Cardiac fibroblast (primary cell): ENCODE data around the gene SGPP1.

Experiments
- DNase-seq, 2 donors: peaks; one replicate each; pipeline versions ENCODE4 v3.0.0 to v3.0.0-alpha.2; 2010; ENCODE audit warnings: low read depth in 2 of 2
- H3K4me3 ChIP-seq, 2 donors: replicated peaks in 1 of 2; 1 replicate in 1 of 2; 2 replicates in 1 of 2; pipeline ENCODE4 v1.5.1; 2011; ENCODE audit warnings: low read depth in 2 of 2, low read length in 2 of 2, mild to moderate bottlenecking in 2 of 2, moderate library complexity in 1 of 2
- TF ChIP-seq, protein P1 (sequence below): IDR thresholded peaks from one replicate; pipeline ENCODE4 v1.5.1; 2011; ENCODE audit warnings: low read depth, mild to moderate bottlenecking, low read length, inconsistent platforms

Gene SGPP1

GRCh38 chr14:63673886-63674497 lies 53.9 kb downstream of the SGPP1 start:
- TF ChIP-seq, protein P1, sequence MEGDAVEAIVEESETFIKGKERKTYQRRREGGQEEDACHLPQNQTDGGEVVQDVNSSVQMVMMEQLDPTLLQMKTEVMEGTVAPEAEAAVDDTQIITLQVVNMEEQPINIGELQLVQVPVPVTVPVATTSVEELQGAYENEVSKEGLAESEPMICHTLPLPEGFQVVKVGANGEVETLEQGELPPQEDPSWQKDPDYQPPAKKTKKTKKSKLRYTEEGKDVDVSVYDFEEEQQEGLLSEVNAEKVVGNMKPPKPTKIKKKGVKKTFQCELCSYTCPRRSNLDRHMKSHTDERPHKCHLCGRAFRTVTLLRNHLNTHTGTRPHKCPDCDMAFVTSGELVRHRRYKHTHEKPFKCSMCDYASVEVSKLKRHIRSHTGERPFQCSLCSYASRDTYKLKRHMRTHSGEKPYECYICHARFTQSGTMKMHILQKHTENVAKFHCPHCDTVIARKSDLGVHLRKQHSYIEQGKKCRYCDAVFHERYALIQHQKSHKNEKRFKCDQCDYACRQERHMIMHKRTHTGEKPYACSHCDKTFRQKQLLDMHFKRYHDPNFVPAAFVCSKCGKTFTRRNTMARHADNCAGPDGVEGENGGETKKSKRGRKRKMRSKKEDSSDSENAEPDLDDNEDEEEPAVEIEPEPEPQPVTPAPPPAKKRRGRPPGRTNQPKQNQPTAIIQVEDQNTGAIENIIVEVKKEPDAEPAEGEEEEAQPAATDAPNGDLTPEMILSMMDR: no peak
- no peak overlapping the region for H3K4me3 ChIP-seq
- DNase-seq: no peak

DNA sequence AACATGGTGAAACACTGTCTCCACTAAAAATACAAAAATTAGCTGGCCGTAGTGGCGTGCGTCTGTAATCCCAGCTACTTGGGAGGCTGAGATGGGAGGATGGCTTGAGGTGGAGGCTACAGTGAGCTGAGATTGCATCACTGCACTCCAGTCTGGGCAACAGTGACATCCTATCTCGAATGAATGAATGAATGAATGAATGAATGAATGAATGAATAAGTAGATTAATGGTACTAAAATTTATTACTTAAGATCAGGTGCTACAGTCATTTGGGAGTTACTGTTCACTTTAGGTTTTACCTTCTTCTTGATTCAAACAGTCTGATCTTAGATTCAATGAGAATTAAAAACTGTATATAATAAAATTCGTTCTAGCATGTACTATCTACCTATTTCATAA lies 54.6 kb downstream of the SGPP1 start:
- no peak overlapping the region for H3K4me3 ChIP-seq
- DNase-seq: no peak
- TF ChIP-seq, protein P1: no peak

DNA sequence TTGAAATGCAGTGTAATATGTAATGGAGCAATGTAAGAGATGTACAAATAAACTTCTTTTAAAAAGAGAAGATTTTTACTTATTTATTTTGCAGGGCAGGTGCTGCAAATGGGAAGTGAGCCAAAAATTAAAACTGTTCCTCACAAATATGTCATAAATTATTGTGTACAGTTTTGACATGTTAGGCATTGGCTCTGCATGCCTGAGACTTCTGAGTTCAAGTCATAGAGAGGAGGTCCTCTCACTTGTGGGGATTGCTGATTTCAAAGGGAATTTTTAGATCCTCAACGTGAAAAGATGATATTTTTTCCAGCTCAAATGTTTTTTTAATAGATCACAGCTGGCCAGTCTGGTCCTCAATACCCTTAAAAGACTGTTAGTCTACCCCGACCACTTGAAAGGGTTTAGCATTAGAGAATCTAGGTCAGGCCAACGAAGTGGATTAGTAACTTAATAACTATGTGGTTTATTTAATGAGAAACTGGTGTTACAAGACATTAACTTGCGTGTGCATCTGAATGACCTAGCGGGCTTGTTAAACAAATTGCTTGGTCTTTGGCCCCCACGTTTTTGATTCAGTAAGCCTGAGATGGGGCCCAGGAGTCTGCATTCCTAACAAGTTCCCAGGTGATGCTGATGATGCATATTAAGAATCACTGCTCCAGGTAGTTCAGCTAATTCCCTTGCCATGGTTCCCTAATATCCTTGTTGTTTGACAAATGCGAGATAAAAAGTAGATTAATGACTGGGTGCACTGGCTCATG lies 55.3 kb downstream of the SGPP1 start:
- TF ChIP-seq, protein P1: no peak
- no peak for DNase-seq

GRCh38 chr14:63671987-63672386 lies 55.9 kb downstream of the SGPP1 start:
- DNase-seq: no peak
- H3K4me3 ChIP-seq: no peak overlapping the region
- TF ChIP-seq, protein P1: no peak

More for the DNA sequence above, 55.3 kb downstream of the SGPP1 start:
- no peak overlapping the region for H3K4me3 ChIP-seq

DNA sequence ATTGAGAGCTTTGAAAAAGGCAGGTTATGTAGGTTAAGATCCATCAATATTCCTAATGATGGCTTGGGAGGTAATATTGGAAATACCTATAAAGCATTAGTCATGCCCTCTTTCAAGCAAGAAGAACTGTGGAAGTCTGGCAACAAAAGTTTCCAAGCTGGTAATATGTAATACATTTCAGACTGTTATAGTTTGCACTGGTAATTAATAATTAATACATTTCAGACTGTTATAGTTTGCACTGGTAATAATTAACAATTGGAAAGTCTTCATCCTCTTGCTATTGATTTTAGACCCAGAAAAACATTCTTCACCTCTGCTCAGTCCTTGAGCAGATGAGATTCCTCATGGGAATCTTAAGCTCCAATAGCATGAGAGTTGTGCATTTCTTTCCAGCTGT lies 57.2 kb downstream of the SGPP1 start:
- DNase-seq: no peak
- TF ChIP-seq, protein P1: no peak
- H3K4me3 ChIP-seq: no peak overlapping the region

DNA sequence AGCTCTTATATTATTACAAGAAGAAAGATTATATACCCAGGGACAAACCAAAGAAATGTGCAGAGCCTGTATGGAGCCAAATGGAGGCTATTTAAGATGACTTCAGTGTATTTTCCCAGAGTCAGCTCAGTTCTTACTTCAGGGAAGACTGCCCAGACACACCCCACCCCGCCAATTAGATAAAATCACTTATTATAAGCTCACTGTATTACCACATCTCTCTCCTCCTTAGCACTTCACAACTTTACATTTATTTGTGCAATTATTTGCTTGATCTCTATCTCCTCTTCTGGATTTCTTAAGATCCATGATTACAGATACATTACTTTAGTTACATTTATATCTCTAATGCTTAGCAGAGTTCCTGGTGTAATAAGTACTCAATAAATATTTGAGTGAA lies 61.5 kb downstream of the SGPP1 start:
- H3K4me3 ChIP-seq: no peak overlapping the region
- peak in 1 of 2 donors; percentile 3 for DNase-seq
- TF ChIP-seq, protein P1: no peak
